OCI-LY3 (cell line): ENCODE measurements around the gene NFIA.

Source experiments
- H2AFZ ChIP-seq: fragments of 200-600, 300-600 bp; shearing (Covaris generic); 2 replicates; pipeline ENCODE4 v1.6.0; 2014; ENCODE audit warnings: antibody characterized with exemption, low read depth, low read length
- H3K27ac ChIP-seq: fragments of 200-600, 300-600 bp; sonication (generic); 2 replicates; pipeline ENCODE4 v1.5.1; 2014; ENCODE audit warnings: mild to moderate bottlenecking, low read length, moderate library complexity, mixed read lengths
- H3K27me3 ChIP-seq: fragments of 200-600, 300-600 bp; sonication (generic); 2 replicates; pipeline ENCODE4 v1.6.1; 2014; ENCODE audit warnings: low read depth, low read length, mixed read lengths
- H3K36me3 ChIP-seq: fragments of 200-600, 300-600 bp; sonication (generic); replicated peaks from 2 replicates; pipeline ENCODE3; 2014; ENCODE audit warnings: low read depth, low read length, mixed read lengths
- H3K4me1 ChIP-seq: fragments of 300-600, 200-600 bp; sonication (generic); 2 replicates; pipeline ENCODE4 v1.6.1; 2014; ENCODE audit warnings: low read length, mixed read lengths
- H3K4me2 ChIP-seq: fragments of 200-600, 300-600 bp; sonication (generic); 2 replicates; pipeline ENCODE4 v1.6.1; 2014; ENCODE audit warnings: low read length, mixed read lengths
- H3K4me3 ChIP-seq: fragments of 300-600, 200-600 bp; sonication (generic); 2 replicates; pipeline ENCODE4 v1.5.1; 2014; ENCODE audit warnings: antibody characterized with exemption, mild to moderate bottlenecking, low read length, moderate library complexity
- H3K79me2 ChIP-seq: fragments of 300-600, 200-600 bp; shearing (Covaris generic); 2 replicates; pipeline ENCODE4 v1.6.1; 2014; ENCODE audit warnings: mild to moderate bottlenecking, low read length, mixed read lengths
- H3K9ac ChIP-seq: fragments of 300-600, 200-600 bp; shearing (Covaris generic); 2 replicates; pipeline ENCODE4 v1.6.0; 2014; ENCODE audit warnings: mild to moderate bottlenecking, low read length, moderate library complexity
- H3K9me3 ChIP-seq: fragments of 200-600, 300-600 bp; shearing (Covaris generic); 2 replicates; pipeline ENCODE4 v1.6.1; 2014; ENCODE audit warnings: low read length, mixed read lengths; ENCODE audit not compliant: insufficient read depth
- H4K20me1 ChIP-seq: fragments of 200-600, 300-600 bp; sonication (generic); 2 replicates; pipeline ENCODE4 v1.6.1; 2016; ENCODE audit warnings: low read length, mixed read lengths; ENCODE audit not compliant: insufficient read depth
- EZH2phosphoT487 ChIP-seq: fragments of 200-600 bp; shearing (Covaris generic); IDR thresholded peaks from 2 replicates; pipeline ENCODE4 v1.6.1; 2018; ENCODE audit warnings: antibody characterized with exemption, mixed run types, low read depth
- TF ChIP-seq, protein P1 (sequence below): fragments of 200-600, 300-600 bp; sonication (generic); IDR thresholded peaks from 2 replicates; pipeline ENCODE4 v1.5.1; 2014; ENCODE audit warnings: antibody characterized with exemption, low read length, low read depth

NFIA gene

DNA sequence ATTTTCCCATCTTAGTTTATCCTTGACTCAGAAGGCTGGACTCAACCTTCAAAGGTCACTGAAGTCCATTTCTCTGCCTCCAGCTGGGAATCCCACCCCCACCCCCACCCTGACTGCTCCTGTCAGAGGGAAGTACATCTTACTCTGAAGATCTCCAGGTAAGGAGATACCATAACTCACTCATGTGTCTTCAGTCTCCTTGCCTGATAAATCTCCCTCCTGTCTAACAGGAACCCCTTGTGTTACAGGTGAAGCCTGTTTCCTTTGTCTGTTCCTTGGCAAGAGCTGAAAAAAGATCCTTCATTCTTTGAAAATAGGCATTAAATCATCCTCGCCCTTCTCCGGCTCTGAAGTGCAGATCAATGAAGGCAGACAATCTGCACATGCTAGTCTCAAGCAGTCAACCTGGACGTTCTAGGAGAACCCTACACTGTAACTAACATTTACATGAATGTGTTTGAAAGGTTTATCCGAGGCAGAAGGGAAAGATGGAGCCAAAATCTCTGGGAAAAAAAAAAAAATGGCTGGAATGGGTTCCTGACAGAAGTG, 392.0 kb downstream of the NFIA start:
- Histone ChIP-seq H3K27me3 (peaks cover 2% of the 10 kb centered on the region; the same call in 1 of the 2 replicates), H3K27ac (no peak overlapping the region), H3K79me2 (no peaks in the 10 kb centered on the region), H3K36me3 (no peaks in the 10 kb centered on the region), H4K20me1 (no peaks in the 10 kb centered on the region), H2AFZ (no peak overlapping the region), H3K4me3 (no peak overlapping the region), H3K4me1 (no peaks in the 10 kb centered on the region), H3K4me2 (no peak overlapping the region), H3K9ac (no peak overlapping the region), H3K9me3 (no peaks in the 10 kb centered on the region)
- TF ChIP-seq, protein P1, sequence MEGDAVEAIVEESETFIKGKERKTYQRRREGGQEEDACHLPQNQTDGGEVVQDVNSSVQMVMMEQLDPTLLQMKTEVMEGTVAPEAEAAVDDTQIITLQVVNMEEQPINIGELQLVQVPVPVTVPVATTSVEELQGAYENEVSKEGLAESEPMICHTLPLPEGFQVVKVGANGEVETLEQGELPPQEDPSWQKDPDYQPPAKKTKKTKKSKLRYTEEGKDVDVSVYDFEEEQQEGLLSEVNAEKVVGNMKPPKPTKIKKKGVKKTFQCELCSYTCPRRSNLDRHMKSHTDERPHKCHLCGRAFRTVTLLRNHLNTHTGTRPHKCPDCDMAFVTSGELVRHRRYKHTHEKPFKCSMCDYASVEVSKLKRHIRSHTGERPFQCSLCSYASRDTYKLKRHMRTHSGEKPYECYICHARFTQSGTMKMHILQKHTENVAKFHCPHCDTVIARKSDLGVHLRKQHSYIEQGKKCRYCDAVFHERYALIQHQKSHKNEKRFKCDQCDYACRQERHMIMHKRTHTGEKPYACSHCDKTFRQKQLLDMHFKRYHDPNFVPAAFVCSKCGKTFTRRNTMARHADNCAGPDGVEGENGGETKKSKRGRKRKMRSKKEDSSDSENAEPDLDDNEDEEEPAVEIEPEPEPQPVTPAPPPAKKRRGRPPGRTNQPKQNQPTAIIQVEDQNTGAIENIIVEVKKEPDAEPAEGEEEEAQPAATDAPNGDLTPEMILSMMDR = no peak

- no peaks in the 10 kb centered on the region for H3K36me3 ChIP-seq
- H3K4me2 ChIP-seq = no peak overlapping the region
- H3K4me3 ChIP-seq = no peak overlapping the region
- H3K79me2 ChIP-seq = no peaks in the 10 kb centered on the region
- H3K9me3 ChIP-seq = no peaks in the 10 kb centered on the region
- no peak overlapping the region for H3K9ac ChIP-seq
- H2AFZ ChIP-seq = no peak overlapping the region
- no peak for TF ChIP-seq EZH2phosphoT487
- TF ChIP-seq, protein P1 = no peak
- no peaks in the 10 kb centered on the region for H4K20me1 ChIP-seq
- no peak overlapping the region for H3K27ac ChIP-seq
- H3K4me1 ChIP-seq = no peaks in the 10 kb centered on the region
- peaks cover 2% of the 10 kb centered on the region; the same call in 1 of the 2 replicates for H3K27me3 ChIP-seq
Measured at GRCh38 chr1:61474963-61475362, 392.6 kb downstream of the NFIA start.

GRCh38 chr1:61477301-61477700, 394.9 kb downstream of the NFIA start:
- no peaks in the 10 kb centered on the region for H3K9me3 ChIP-seq

GRCh38 chr1:61480273-61480935, 398.0 kb downstream of the NFIA start:
- Histone ChIP-seq H3K4me1 (no peaks in the 10 kb centered on the region), H3K79me2 (no peaks in the 10 kb centered on the region), H3K27me3 (peaks cover 5% of the 10 kb centered on the region; the same call in 1 of the 2 replicates), H3K9ac (no peak overlapping the region), H3K4me2 (no peak overlapping the region), H3K36me3 (no peaks in the 10 kb centered on the region), H4K20me1 (no peaks in the 10 kb centered on the region), H2AFZ (no peak overlapping the region), H3K9me3 (no peaks in the 10 kb centered on the region), H3K4me3 (no peak overlapping the region), H3K27ac (no peak overlapping the region)
- TF ChIP-seq, protein P1 = no peak
- TF ChIP-seq EZH2phosphoT487 = no peak

More at GRCh38 chr1:61477301-61477700, 394.9 kb downstream of the NFIA start:
- Histone ChIP-seq H4K20me1 (no peaks in the 10 kb centered on the region), H3K27ac (no peak overlapping the region), H3K4me2 (no peak overlapping the region), H2AFZ (no peak overlapping the region), H3K27me3 (peaks cover 5% of the 10 kb centered on the region; the same call in 1 of the 2 replicates), H3K9ac (no peak overlapping the region), H3K79me2 (no peaks in the 10 kb centered on the region), H3K4me1 (no peaks in the 10 kb centered on the region), H3K4me3 (no peak overlapping the region), H3K36me3 (no peaks in the 10 kb centered on the region)
- TF ChIP-seq, protein P1 = no peak
- no peak for TF ChIP-seq EZH2phosphoT487
